NB4 (cell line): ENCODE measurements around the gene HYCC1.

Source experiments
- CTCF ChIP-seq: IDR thresholded peaks from one replicate; pipeline ENCODE4 v1.5.1; 2012; ENCODE audit warnings: low read depth, low read length
- MYC ChIP-seq: IDR thresholded peaks from 2 replicates; pipeline ENCODE4 v1.6.1; 2011; ENCODE audit warnings: low read depth, low read length
- POLR2A ChIP-seq: IDR thresholded peaks from 2 replicates; pipeline ENCODE4 v1.6.1; 2011; ENCODE audit warnings: mild to moderate bottlenecking; ENCODE audit not compliant: insufficient read length; ENCODE audit errors: extremely low read depth
- TF ChIP-seq, protein P1 (sequence below): IDR thresholded peaks from 2 replicates; pipeline ENCODE4 v1.6.1; 2011; ENCODE audit warnings: low read depth, low read length

GRCh38 chr7:23026164-23026563 is 12.2 kb upstream of the HYCC1 start:
- TF ChIP-seq CTCF (no peak), POLR2A (no peak), MYC (no peak)
- TF ChIP-seq, protein P1, sequence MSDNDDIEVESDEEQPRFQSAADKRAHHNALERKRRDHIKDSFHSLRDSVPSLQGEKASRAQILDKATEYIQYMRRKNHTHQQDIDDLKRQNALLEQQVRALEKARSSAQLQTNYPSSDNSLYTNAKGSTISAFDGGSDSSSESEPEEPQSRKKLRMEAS, result no peak
